IPS-NIHi11 (cell line): ENCODE measurements around the gene ADCY5.

Source experiments
- DNase-seq: peaks from one replicate; pipeline ENCODE4 v3.0.0; 2012; ENCODE audit warnings: mixed read lengths, low spot score

The ADCY5 gene

GRCh38 chr3:123341871-123342630, 106.8 kb downstream of the ADCY5 start:
- DNase-seq: no peak

DNA sequence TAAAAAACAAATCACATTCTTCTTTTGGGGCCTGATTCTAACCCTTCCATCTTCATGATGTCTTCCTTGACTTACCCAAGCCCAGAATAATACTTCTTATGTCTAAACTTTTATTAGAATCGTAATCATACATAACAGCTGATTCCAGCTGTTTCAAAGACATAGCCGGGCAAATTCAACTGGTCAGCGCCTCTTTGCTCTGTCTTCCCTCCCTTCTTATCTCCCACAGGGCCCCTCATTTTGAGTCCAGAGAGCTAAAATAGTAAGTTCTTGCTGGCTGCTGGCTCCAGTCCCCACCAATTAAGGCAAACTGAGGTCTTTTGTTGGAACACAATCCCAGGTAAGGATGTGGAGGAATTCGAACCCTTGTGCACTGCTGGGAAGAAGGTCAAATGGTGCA, 108.6 kb downstream of the ADCY5 start:
- no peak for DNase-seq

DNA sequence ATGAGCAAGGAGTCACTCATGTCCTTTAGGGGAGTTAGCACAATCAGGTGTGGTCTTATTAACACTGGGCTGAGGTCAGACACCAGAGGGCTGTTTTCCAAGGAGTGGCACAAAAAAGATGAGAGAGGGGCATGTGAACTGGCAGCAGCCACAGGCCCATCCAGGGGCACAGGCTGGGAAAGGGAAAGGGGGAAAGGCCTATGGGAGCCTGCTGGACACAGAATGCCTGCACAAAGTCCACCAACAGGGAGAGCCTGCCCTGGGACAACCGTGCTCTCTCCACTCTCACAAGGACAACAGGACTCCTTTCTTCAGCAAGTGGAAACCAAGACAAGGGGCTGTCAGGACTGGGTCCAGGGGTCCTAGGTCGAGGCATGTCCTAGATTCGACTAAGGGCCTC, 109.6 kb downstream of the ADCY5 start:
- no peak for DNase-seq

DNA sequence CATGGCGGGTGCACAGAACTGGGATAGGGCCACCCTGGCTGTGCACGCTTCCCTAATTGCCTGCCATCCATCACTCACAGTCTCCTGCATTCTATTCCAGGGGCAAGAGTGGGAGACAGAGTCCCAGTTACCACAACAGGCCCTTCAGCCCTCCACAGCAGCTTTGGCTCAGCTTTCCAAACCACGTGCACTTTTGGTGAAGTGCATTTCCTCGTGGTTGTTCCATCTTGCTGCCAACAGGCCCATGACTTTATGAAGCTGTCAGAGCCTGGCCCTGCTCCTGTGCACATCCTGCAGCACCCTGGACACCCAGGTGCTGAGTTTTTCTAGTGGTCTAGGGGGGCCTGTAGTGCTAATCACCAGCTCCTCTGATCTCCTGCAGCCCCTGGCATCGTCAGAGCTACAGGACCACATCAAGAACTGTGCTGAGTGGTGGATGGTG, 110.2 kb downstream of the ADCY5 start:
- no peak for DNase-seq

GRCh38 chr3:123337948-123338619, 110.8 kb downstream of the ADCY5 start:
- no peak for DNase-seq

DNA sequence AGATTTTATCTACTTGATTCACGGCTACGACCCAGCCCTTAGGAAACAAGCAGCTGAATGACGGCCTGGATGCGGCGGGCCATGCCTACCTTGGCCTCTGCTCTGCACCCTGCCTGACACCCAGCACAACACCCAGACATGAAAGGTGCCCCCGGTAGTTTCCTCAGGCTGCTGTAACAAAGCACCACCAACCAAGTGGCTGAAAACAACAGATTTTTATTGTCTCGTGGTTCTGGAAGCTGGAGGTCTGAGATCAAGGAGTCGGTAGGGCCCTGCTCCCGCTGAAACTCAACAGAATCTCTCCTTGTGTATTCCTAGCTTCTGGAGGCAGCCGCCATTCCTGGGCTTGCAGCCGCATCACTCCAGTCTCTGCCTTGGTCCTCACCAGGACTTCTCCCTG, 111.7 kb downstream of the ADCY5 start:
- DNase-seq: no peak

- no peak for DNase-seq
Measured at GRCh38 chr3:123336441-123336851, 112.4 kb downstream of the ADCY5 start.

DNA sequence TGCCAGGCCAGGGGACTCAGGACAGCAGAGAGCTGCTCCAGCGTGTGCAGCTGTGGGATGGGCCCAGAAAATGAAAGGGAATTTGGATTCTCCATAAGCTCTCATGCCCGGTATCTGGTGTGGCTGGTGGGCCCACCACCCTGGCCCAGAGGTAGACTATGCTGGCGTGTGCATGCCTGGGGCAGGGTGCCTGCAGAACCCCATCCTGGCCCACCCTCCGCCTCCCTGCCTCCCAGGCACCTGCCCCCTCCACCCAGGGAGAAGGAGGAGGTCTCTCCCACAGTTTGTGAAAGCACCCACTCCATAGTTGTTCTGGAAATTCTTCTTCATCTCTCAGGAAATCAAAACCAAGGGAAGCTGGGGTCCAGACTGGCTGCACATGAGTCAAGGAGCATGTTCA, 112.9 kb downstream of the ADCY5 start:
- DNase-seq: no peak

GRCh38 chr3:123335007-123335670, 113.8 kb downstream of the ADCY5 start:
- no peak for DNase-seq

GRCh38 chr3:123334056-123334455, 114.8 kb downstream of the ADCY5 start:
- DNase-seq: no peak

DNA sequence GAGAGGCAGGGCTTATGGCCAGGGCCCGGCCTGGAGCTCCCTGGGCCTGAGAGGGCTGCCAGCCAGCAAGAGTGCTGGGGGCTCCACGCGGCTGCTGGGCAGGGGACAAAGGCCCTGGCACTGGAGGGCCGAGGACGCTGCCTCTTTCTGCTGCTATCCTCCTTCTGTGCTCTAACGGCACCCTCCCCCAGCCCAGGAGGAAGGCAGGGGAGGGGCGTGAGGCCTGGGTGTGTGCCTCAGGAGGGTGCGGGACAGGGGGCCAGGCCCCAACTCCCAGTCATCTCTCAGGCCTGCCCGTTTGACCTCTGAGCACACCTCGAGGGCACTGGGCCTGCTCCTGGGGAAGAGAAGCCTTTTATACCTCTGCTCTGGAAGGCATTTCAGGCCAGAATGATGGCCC, 115.5 kb downstream of the ADCY5 start:
- DNase-seq: no peak

- DNase-seq: no peak
Measured at GRCh38 chr3:123332124-123332641, 116.7 kb downstream of the ADCY5 start.

DNA sequence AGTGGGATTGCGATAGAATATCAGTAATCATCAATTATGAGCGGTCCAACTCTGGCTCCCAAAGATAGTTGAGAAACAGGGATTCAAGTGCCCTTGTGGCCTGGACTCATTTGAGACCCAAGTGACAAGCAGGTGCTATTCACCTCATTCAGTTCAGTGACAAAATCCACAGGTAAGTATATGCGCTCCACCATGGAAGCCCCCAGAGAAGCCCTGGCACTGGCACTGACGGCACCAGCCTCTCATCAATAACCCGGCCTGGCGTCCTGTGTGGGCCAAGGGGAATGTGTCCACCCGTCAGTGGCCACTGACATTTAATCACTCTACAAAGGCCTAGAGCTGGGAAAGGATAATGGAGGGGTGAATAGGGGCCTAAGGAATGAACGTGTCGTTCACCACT, 117.2 kb downstream of the ADCY5 start:
- no peak for DNase-seq

GRCh38 chr3:123331006-123331405, 117.9 kb downstream of the ADCY5 start:
- DNase-seq: no peak

GRCh38 chr3:123330441-123330991, 118.4 kb downstream of the ADCY5 start:
- DNase-seq: no peak

DNA sequence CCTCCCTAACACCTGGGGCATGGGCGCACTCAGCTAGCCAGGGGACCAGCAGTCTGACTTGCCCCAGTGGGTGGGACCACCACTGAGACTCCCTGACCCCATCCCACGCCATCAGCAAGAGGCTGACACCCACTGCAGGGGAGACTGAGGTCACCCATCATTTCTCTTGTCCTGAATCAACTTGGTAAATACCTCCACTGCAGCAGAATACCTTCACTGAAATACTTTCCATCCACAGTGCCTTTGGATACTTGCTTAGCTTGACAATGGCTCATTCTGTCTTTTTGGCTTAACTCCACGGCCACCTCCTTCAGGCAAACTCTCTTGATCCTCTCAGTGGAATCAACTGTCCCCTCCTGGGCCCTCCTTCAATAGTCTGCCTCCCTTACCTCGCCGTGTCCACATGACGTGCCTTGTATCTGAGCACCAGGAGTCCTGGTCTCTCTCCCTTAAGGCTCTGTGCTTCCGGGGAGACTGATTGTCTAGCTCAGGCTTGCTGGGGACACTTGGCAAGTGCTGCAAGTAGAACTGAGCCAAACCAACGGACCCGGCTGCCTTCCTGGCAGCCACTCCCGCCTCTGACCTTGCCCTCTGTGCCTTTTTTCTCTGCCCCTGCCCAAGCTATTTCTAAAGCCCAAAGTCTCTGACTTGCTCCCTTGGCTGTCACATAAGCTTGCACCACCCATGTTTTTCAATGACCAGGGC, 119.1 kb downstream of the ADCY5 start:
- no peak for DNase-seq

DNA sequence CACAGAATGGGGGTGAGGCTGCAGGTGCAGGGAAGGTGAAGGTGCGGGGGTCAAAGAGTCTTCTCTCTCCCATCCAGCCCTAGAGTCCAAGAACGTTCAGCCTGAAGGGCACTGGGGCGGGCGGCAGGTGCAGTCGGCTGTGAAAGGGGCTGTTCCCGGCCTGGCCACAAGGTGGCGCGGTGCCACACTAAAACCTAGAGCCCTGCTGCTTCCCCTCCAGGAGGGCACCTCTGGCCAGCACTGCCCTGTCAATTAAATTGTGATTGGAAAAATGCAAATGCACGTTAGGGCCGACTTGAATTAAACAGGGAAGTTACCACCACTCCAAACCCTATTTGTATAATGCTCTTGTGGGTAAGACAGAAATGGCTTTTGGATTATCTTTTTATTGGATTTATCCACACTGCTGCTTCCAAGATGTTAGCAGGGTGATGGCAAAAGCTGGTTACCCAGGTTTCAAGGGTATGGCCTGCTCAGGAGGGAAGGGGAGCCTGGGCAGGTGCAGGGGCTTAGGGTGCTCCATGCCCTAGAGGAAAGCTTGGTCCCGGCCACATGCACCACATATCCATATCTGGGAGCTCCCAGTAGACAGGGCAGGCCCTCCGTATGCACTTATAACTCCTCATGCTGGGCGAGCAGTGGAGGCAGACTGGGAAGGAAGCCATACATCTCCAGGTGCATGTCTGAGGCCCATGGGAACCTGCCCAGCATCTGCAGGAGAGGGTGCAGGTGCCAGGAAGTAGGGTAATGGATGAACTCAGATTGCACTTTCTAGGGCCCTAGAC, 119.8 kb downstream of the ADCY5 start:
- DNase-seq: peak; percentile 90

- no peak for DNase-seq
Measured at GRCh38 chr3:123327956-123328850, 120.7 kb downstream of the ADCY5 start.

GRCh38 chr3:123327480-123327879, 121.4 kb downstream of the ADCY5 start:
- DNase-seq: no peak

- no peak for DNase-seq
Measured at GRCh38 chr3:123326531-123326930, 122.4 kb downstream of the ADCY5 start.
